ENCODE data around the gene TSPAN9.

- TF ChIP-seq CTCF (IDR thresholded peaks at IDR 0.05): no peak
- no peak for TF ChIP-seq POLR2A (IDR thresholded peaks at IDR 0.05)
- no peak for TF ChIP-seq POLR2AphosphoS5 (IDR thresholded peaks at IDR 0.05)
Observed at GRCh38 chr12:3158851-3159465, 81.8 kb downstream of the TSPAN9 start.
